NCI-H69 (cell line): ENCODE data around the gene AGPAT2.

Experiments used
- DNase-seq: peaks from one replicate; lab custom pipeline; 2025; lab: John Stamatoyannopoulos, UW

Gene AGPAT2

GRCh38 chr9:136686794-136687711 is at the start of gene AGPAT2:
TSS of gene AGPAT2 (minus strand) at chr9:136687457. CDS start at chr9:136687357, 100 bp downstream.
- peak; percentile 86 for DNase-seq

- no peak for DNase-seq
These were observed 48.7 kb upstream of the AGPAT2 start for GRCh38 chr9:136735812-136736480.

GRCh38 chr9:136734837-136735496 is 47.7 kb upstream of the AGPAT2 start:
- no peak for DNase-seq

DNA sequence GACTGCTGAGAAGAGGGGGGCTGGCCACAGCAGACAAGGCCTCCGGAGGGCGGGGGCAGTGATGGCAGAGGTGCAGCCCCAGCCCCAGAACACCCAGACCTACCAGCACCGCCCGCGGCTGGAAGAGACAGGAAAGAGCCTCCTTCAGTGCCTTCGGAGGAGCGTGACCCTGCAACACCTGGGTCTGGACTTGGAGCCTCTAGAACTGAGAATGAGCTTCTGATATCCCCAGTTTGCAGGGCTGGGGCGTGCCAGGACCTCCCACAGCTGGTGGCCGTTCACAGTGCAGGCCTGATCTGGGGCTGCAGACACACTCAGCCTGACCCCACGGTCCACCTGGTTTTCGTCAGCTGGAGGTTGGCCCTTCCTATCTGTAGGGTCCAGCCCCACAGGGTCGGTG is 46.4 kb upstream of the AGPAT2 start:
- DNase-seq: no peak

DNA sequence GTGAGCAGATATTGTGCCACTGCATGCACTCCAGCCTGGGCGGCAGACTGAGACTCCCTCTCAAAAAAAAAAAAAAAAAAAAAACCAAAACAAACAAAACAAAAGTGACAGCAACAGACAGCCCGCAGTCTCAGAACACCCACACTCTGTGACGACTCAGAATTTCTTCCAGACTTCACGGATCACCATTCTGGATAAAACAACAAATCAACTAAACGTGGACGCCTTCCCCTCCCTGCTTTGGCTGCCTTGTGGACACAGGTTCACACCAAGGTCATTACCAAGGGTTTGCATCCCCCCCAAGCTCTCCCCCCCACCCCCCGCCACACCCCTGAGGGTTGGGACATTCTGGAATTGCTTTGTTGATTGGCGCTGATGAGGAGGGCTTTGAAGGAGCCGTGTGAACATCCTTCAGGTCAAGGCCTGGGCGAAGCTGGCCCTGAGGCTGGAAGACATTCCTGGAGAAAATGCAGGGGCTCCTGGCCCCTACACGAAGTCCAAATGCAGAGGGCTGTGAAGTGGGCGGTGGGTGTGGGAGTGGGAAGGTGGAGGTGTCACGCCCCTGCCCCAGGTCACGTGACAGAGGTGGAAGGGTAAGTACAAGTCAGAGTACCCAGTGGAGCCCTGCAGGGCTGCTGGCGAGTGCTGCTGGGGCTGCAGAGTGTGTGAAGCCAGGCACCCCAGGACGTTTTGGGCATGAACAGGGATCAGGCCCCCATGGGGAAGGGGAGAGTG is 45.4 kb upstream of the AGPAT2 start:
- no peak for DNase-seq

DNA sequence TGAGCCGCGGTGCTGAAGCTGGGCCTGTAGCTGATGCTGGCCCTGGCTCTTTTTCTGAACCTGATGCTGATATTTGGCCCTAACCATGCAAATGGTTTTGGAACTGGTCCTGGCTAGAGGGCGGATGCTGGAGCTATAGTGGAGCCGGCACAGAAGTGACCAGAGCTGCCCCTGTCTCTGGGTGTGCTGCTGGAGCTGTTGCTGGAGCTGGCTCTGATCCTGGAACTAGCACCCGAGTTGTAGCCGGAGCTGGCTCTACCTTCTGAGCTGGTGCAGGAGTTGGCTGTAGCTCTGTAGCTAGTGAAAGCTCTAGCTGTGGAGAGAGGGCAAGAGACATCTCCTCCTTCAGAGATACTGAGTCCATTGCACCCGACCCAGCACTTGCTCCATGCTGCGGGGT is 42.7 kb upstream of the AGPAT2 start:
- DNase-seq: no peak

GRCh38 chr9:136729144-136729543 is 41.9 kb upstream of the AGPAT2 start:
- no peak for DNase-seq

- DNase-seq: peak; percentile 46
These were observed 41.4 kb upstream of the AGPAT2 start for GRCh38 chr9:136728548-136729123.

DNA sequence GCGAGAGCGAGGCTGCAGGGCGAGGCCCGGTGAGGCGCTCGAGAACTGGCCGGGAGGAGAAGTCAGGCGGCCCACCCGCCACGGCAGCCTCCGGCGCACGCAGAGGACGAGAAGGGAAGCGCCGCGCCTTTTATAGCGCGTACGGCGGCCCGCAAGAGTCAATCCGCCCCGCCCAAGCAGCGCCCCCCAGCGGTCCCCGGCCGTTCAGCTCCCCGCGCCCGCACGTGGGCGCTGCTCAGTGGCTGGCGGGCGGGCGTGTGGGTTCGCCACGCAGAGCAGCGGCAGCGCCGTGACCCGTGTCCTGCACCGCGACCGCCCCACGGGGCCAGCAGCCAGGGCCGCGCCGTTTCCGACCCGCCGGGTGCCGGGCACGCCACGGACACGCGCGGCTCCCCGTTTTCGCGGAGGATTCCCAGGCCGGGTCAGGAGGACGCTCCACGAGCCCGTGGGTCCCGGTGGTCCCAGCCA is 40.9 kb upstream of the AGPAT2 start:
- DNase-seq: peak; percentile 93

GRCh38 chr9:136726631-136727191 is 39.5 kb upstream of the AGPAT2 start:
- no peak for DNase-seq

GRCh38 chr9:136726118-136726517 is 38.9 kb upstream of the AGPAT2 start:
- no peak for DNase-seq

DNA sequence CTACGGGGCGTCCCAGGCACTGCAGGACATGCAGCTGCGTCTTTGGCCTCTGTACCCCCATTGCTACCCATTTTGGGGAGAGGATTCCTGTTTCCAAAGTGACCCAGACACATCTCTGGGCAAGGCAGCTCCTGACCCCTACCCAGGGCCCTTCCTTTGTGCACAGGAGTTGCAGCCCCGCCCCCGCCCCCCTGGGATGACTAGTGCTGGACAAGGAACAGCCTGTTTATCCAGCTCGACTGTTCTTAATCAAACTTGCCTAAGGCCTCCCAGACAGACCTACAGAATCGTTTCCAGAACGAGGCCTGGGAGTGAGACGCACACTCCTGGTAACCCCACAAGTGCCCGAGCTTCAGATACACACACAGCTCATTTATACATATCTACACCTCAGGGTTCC is 38.4 kb upstream of the AGPAT2 start:
- no peak for DNase-seq

DNA sequence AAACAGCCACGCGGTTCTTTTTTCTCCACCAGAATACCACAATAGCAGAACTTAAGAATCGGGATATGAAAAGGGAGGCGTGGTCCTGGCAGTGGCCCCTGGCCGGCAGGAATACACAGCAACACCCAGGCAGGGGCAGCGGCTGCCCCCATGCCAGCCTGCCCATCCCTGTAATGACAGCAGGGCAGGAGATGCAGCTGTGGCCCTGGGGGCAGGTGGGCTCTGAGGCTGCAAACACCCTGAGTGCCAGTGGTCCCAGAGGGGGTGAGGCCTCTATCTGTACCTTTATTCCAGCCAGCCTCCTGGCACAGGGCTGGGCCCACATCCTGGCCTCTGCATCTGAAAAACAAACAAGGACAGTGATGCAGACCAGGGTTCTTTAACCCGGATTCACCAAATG is 37.5 kb upstream of the AGPAT2 start:
- DNase-seq: no peak

GRCh38 chr9:136723989-136724388 is 36.7 kb upstream of the AGPAT2 start:
- no peak for DNase-seq

GRCh38 chr9:136723362-136723976 is 36.2 kb upstream of the AGPAT2 start:
- DNase-seq: no peak

DNA sequence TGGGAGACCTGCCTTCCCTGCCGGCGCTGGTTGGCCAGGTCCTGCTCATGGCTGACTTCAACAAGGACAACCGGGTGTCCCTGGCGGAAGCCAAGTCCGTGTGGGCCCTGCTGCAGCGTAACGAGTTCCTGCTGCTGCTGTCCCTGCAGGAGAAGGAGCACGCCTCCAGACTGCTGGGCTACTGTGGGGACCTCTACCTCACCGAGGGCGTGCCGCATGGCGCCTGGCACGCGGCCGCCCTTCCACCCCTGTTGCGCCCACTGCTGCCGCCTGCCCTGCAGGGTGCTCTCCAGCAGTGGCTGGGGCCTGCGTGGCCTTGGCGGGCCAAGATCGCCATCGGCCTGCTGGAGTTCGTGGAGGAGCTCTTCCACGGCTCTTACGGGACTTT is 35.7 kb upstream of the AGPAT2 start:
- no peak for DNase-seq

GRCh38 chr9:136722093-136722968 is 35.1 kb upstream of the AGPAT2 start:
- DNase-seq: no peak

- peak; percentile 58 for DNase-seq
These were observed 34.3 kb upstream of the AGPAT2 start for GRCh38 chr9:136721339-136722092.

DNA sequence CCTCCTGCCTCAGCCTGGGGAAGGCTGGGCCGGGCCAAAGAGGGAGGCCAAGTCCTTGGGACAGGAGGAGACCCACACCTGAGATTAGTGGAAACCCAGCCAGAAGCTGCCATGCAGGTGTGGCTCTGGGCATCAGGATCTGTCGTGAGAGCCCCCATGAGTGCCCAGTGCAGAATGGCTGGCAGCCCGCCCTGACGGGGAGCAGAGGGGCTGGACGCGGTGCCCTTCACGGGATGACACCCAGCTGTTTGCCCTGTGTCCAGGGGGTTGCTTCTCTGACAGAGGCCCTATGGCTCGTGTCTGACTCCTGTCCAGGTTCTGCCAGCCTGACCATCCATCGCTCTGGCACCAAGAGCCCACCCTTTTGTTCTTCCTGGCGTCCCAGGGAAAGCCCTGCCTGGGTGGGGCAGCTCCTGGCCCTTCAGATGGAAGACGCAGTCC is 33.7 kb upstream of the AGPAT2 start:
- no peak for DNase-seq
